IPS-18a (cell line): ENCODE measurements around the gene ZNF107.
"Not testable (repeated sequence)": the region's sequence is repeated elsewhere in the genome, so short reads cannot be mapped to it uniquely, and the experiment has no call there.

Experiments
- H3K27ac ChIP-seq: one replicate; pipeline ENCODE4 v1.5.1; 2013; ENCODE audit warnings: low read length
- H3K27me3 ChIP-seq: one replicate; pipeline ENCODE4 v1.6.1; 2013; ENCODE audit warnings: mild to moderate bottlenecking, low read length; ENCODE audit not compliant: control insufficient read depth, insufficient read depth
- H3K36me3 ChIP-seq: one replicate; pipeline ENCODE4 v1.6.1; 2013; ENCODE audit warnings: low read depth, low read length; ENCODE audit not compliant: control insufficient read depth
- H3K4me1 ChIP-seq: one replicate; pipeline ENCODE4 v1.6.1; 2013; ENCODE audit warnings: low read depth, low read length; ENCODE audit not compliant: control insufficient read depth
- H3K4me3 ChIP-seq: one replicate; pipeline ENCODE4 v1.5.1; 2013; ENCODE audit warnings: low read length
- H3K9ac ChIP-seq: one replicate; pipeline ENCODE4 v1.6.1; 2013; ENCODE audit warnings: mild to moderate bottlenecking, low read length, moderate library complexity
- H3K9me3 ChIP-seq: one replicate; pipeline ENCODE4 v1.6.1; 2013; ENCODE audit warnings: low read depth, low read length; ENCODE audit not compliant: control insufficient read depth

Gene ZNF107

DNA sequence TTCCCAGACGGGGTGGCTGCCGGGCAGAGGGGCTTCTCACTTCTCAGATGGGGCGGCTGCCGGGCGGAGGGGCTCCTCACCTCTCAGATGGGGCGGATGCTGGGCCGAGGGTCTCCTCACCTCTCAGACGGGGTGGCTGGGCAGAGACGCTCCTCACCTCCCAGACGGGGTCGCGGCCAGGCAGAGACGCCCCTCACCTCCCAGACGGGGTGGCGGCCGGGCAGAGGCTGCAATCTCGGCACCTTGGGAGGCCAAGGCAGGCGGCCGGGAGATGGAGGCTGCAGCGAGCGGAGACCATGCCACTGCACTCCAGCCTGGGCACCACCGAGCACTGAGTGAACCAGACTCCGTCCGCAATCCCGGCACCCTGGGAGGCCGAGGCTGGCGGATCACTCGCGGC is 73.0 kb downstream of the ZNF107 start:
- not testable (repeated sequence) for H3K4me3 ChIP-seq, H3K4me1 ChIP-seq, H3K9ac ChIP-seq, H3K27me3 ChIP-seq, H3K36me3 ChIP-seq, H3K27ac ChIP-seq
- H3K9me3 ChIP-seq: peaks cover 28% of the 10 kb centered on the region

DNA sequence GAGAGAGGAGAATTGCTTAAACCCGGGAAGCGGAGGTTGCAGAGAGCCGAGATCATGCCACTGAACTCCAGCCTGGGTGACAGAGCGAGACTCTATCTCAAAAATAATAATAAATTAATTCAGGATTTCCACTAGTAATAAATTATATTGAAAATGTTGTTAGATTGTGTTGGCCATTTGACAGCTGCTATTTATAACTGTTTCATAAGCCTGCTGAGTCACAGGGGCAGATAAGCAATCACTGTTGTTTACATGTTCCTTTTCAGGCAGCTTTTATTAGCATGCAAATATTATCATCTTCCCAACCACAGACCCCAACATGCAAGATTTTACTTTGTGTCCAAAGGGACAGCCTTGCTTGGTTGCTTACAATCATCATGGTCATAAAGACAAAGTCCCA is 78.7 kb downstream of the ZNF107 start:
- no peaks in the 10 kb centered on the region for H3K27me3 ChIP-seq
- H3K27ac ChIP-seq: no peak overlapping the region
- H3K9me3 ChIP-seq: peaks cover 51% of the 10 kb centered on the region
- no peaks in the 10 kb centered on the region for H3K4me1 ChIP-seq
- no peak overlapping the region for H3K9ac ChIP-seq
- no peaks in the 10 kb centered on the region for H3K36me3 ChIP-seq
- H3K4me3 ChIP-seq: no peak overlapping the region

DNA sequence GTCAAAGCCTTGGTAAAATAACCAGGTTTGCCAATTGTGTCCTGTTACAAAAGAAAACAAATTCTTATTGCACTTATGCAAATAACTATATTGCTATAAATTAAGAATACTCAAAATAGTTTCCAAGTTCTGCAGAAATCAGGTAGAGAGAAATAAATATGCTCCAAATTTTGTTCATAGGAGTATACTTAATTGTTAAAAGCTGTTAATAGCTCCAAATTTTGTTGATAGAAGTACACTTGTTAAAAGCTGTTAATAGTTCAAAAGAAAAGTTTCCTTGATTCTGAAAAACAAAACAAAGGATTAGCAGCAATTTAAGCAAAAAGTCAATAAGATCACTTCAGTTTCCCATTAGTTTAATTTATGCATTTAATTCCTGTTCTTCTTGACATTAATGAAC is 81.9 kb downstream of the ZNF107 start:
- no peak overlapping the region for H3K27ac ChIP-seq
- no peaks in the 10 kb centered on the region for H3K36me3 ChIP-seq
- no peak overlapping the region for H3K4me3 ChIP-seq
- H3K27me3 ChIP-seq: no peaks in the 10 kb centered on the region
- no peaks in the 10 kb centered on the region for H3K4me1 ChIP-seq
- no peak overlapping the region for H3K9ac ChIP-seq
- peaks cover 65% of the 10 kb centered on the region for H3K9me3 ChIP-seq

DNA sequence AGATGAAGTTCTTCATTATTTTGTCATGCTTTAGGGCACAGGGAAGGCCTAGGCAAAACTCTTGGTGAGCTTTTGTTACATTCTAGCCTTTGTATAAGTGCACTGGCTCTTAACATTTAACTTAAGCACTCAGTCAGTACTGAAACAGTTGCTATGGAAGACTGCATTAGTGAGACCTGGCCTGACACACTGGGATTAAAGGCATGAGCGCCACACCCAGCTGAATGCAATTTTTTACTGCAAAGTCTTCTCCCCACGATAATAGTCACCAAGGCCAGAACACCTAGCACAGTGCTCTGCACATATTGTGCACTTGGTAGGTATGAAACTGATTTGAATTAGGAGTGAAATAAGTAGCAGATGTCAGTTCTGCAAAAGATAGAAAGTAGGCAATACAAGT is 87.1 kb downstream of the ZNF107 start:
- Histone ChIP-seq H3K9me3 (peaks cover 61% of the 10 kb centered on the region), H3K9ac (no peak overlapping the region), H3K27me3 (no peaks in the 10 kb centered on the region), H3K36me3 (no peaks in the 10 kb centered on the region), H3K27ac (no peak overlapping the region), H3K4me1 (no peaks in the 10 kb centered on the region), H3K4me3 (no peak overlapping the region)

DNA sequence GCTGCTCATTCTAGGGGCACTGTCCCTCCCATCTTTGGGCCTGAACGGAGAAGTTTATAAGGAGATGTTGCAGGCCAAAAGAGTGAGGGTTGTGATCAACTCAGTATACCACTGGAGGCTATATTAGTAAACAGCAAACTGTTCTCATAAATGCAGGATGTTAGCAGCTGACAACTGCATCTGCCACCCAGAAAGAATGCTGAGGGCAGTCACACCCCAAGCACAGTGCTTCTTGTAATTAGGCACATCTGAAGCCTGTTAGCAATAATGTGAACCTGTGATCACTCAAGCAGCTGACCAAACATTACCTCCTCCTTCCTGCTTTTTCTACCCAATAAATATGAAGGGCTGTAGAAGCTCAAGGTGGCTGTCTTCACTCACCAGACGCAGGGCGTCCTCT is 89.9 kb downstream of the ZNF107 start:
- no peak overlapping the region for H3K9ac ChIP-seq
- no peaks in the 10 kb centered on the region for H3K27me3 ChIP-seq
- H3K4me3 ChIP-seq: no peak overlapping the region
- H3K27ac ChIP-seq: no peak overlapping the region
- peaks cover 58% of the 10 kb centered on the region for H3K9me3 ChIP-seq
- no peaks in the 10 kb centered on the region for H3K4me1 ChIP-seq
- no peaks in the 10 kb centered on the region for H3K36me3 ChIP-seq

DNA sequence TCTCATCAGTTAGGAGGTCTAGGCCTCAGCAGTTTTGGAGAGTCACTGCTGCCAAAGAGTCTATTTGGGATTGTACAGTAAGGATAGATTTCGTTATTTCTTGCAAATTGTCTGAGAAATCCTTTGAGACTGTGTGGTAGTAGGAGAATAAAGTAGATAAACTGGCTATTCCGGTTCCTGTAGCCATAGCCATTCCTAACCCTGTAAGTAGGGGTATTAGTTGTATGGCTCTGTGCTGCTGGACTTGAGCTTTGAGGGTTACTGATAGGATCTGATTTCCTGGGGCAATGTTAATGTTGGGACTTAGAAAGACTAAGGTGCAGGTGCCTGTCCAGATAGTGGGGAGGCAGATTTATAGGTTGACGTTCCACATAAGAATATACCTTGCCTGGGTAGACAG is 92.2 kb downstream of the ZNF107 start:
- Histone ChIP-seq H3K36me3 (no peaks in the 10 kb centered on the region), H3K4me1 (no peaks in the 10 kb centered on the region), H3K4me3 (no peak overlapping the region), H3K9ac (no peak overlapping the region), H3K27me3 (no peaks in the 10 kb centered on the region), H3K9me3 (peaks cover 51% of the 10 kb centered on the region), H3K27ac (no peak overlapping the region)
